K562 (cell line): Measurements from ENCODE around the gene TLX3. TPM values are rescaled to one million over a fixed set of nuclear protein-coding genes. Genes with fewer than 3 reads are reported as not detected.

Experiments used
- CEBPG ChIP-seq, 3 experiments: fragments of 200-800 bp in 1 of 3; sonication (Bioruptor generic) in 1 of 3; sonication (generic) in 1 of 3; formaldehyde crosslinking in 1 of 3; IDR thresholded peaks in 2 of 3; conservative IDR thresholded peaks in 1 of 3; 2 replicates each; pipeline versions ENCODE4 v1.6.1 to v1.8.0; 2016 to 2022; ENCODE audit warnings: missing compliant biosample characterization in 2 of 3, missing genetic modification characterization in 2 of 3, mild to moderate bottlenecking in 1 of 3, missing genetic modification reagents in 1 of 3
- CREB1 ChIP-seq, 2 experiments: sonication (generic) in 1 of 2; formaldehyde crosslinking in 1 of 2; IDR thresholded peaks; 2 replicates each; pipeline versions ENCODE4 v1.6.1 to v1.8.0; 2012 to 2022; ENCODE audit warnings: inconsistent platforms in 1 of 2, mild to moderate bottlenecking in 1 of 2, missing genetic modification reagents in 1 of 2, moderate library complexity in 1 of 2
- CREM ChIP-seq: IDR thresholded peaks from 2 replicates; pipeline ENCODE4 v1.6.1; 2014; ENCODE audit warnings: antibody characterized with exemption, low read depth
- FOXK2 ChIP-seq, 2 experiments: fragments of 450-650 bp; IDR thresholded peaks in 1 of 2; conservative IDR thresholded peaks in 1 of 2; 2 replicates each; pipeline ENCODE4 v1.6.1; 2016; ENCODE audit warnings: low read depth in 2 of 2, mild to moderate bottlenecking in 1 of 2
- ILF3 ChIP-seq: fragments of 450-650 bp; IDR thresholded peaks from 2 replicates; pipeline ENCODE4 v1.6.1; 2018; ENCODE audit warnings: antibody characterized with exemption, mild to moderate bottlenecking, moderate library complexity, borderline replicate concordance
- JUN ChIP-seq, 2 experiments: sonication (generic) in 1 of 2; formaldehyde crosslinking in 1 of 2; IDR thresholded peaks; 2 replicates each; pipeline versions ENCODE4 v1.6.1 to v1.8.0; 2012 to 2022; ENCODE audit warnings: borderline replicate concordance in 2 of 2, mild to moderate bottlenecking in 2 of 2, improper control_type of control experiment in 1 of 2, low read depth in 1 of 2, low read length in 1 of 2, missing genetic modification reagents in 1 of 2
- MEF2A ChIP-seq: IDR thresholded peaks from 2 replicates; pipeline ENCODE4 v1.6.1; 2011; ENCODE audit warnings: low read depth, mild to moderate bottlenecking, low read length, moderate library complexity; ENCODE audit not compliant: control insufficient read depth
- SIN3A ChIP-seq, 2 experiments: fragments of 150-350 bp in 1 of 2; IDR thresholded peaks; 2 replicates each; pipeline ENCODE4 v1.6.1; 2011 to 2016; ENCODE audit warnings: borderline replicate concordance in 2 of 2, low read depth in 2 of 2, low read length in 2 of 2, mild to moderate bottlenecking in 2 of 2, moderate library complexity in 2 of 2; ENCODE audit not compliant: control insufficient read depth in 1 of 2
- ZNF212 ChIP-seq: fragments of 450-650 bp; formaldehyde crosslinking; IDR thresholded peaks from 2 replicates; pipeline ENCODE4 v1.4.0; 2020; ENCODE audit warnings: mild to moderate bottlenecking
- polyA plus RNA-seq, 8 experiments: library from polyadenylated mRNA; depleted of rRNA in 4 of 8; stranded (reverse) in 5 of 8; unstranded in 3 of 8; fragments of >200 nt; fragmentation: Nextera tagmentation in 2 of 8; fragmentation: Illumina TruSeq in 1 of 8; extraction: Ambion mirVana in 2 of 8; extraction: Trizol in 1 of 8; gene quantifications; 2 replicates each; pipeline versions ENCODE4 v1.2.1 to v1.2.3, GENCODE V29; 2011 to 2014; ENCODE audit warnings: inconsistent platforms in 1 of 8, missing spikeins in 1 of 8
- total RNA-seq, 7 experiments: library from RNA; depleted of rRNA in 6 of 7; stranded (reverse); fragments of >200 nt in 6 of 7; fragmentation: Illumina TruSeq in 2 of 7; extraction: Trizol in 2 of 7; gene quantifications; 2 replicates each; pipeline versions ENCODE4 v1.2.1 to v1.2.3, GENCODE V29; 2011 to 2021; ENCODE audit warnings: low replicate concordance in 1 of 7
- TF ChIP-seq, protein P1 (sequence below): sonication (generic); formaldehyde crosslinking; IDR thresholded peaks from 2 replicates; pipeline ENCODE4 v1.8.1; 2023; ENCODE audit warnings: mild to moderate bottlenecking, missing genetic modification reagents
- TF ChIP-seq, protein P2 (sequence below), 2 experiments: fragments of 450-650 bp in 1 of 2; sonication (generic) in 1 of 2; formaldehyde crosslinking; conservative IDR thresholded peaks; 2 replicates each; pipeline versions ENCODE4 v1.4.0 to v1.8.1; 2020 to 2022; ENCODE audit warnings: mild to moderate bottlenecking in 1 of 2, missing genetic modification reagents in 1 of 2
- TF ChIP-seq, protein P3 (sequence below): fragments of 250-450 bp; sonication (Bioruptor Pico); IDR thresholded peaks from 2 replicates; pipeline ENCODE4 v1.4.0; 2020
- TF ChIP-seq, protein P4 (sequence below): IDR thresholded peaks from 2 replicates; pipeline ENCODE4 v1.6.1; 2012; ENCODE audit warnings: low read depth, low read length, improper control_type of control experiment, borderline replicate concordance
- TF ChIP-seq, protein P5 (sequence below), 2 experiments: fragments of 450-650 bp in 1 of 2; sonication (generic) in 1 of 2; formaldehyde crosslinking in 1 of 2; IDR thresholded peaks in 1 of 2; conservative IDR thresholded peaks in 1 of 2; 2 replicates each; pipeline versions ENCODE4 v1.6.1 to v1.8.1; 2016 to 2023; ENCODE audit warnings: mild to moderate bottlenecking in 2 of 2, moderate library complexity in 2 of 2, inconsistent platforms in 1 of 2, missing genetic modification reagents in 1 of 2

The TLX3 gene
- total and polyA plus RNA-seq, 9 of the 15 experiments (the other 6 are each of a cell fraction or from before 2014, with no cell fraction given): not detected

DNA sequence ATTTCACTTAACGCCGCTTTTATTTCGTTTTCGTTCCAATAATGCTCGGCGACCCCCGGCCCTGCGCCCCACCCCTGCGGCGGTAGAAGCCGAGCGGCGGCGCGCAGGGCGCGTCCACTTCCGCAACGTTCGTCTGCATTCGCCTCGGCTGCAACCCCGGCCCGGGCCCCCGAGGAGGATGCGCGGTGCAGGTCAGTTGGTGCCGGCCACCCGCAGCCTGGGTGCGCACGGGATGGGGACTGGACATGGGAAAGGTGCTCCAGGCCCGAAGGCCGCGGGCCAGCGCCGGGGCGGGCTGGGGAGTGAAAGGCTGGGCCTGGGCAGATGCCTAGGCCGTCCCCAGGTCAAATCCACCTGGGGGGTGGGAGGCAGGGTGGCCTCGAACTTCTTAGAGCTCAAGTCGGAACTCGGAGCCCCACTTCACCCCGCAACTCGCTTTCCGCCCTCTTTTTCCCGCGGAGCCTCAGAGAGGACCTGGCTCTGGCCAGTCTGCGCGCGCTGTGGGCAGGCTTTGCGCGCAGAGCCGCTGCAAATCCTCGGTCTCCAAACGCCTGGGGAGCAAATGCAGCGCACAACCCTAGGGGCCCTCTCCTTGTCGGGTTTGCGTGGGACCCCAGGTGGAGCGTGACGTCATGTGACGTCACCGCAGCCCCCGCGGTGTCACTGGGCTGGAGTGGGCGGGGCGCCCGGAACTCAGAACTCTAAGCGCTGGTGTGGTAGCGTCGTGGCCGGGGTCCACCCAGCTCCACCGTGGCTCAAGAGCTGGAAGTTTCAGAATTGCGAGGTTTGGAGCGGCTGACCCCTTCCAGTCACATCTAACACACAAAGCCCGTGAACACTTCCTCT, 3.3 kb downstream of the TLX3 start (continued):
- TF ChIP-seq, protein P1, sequence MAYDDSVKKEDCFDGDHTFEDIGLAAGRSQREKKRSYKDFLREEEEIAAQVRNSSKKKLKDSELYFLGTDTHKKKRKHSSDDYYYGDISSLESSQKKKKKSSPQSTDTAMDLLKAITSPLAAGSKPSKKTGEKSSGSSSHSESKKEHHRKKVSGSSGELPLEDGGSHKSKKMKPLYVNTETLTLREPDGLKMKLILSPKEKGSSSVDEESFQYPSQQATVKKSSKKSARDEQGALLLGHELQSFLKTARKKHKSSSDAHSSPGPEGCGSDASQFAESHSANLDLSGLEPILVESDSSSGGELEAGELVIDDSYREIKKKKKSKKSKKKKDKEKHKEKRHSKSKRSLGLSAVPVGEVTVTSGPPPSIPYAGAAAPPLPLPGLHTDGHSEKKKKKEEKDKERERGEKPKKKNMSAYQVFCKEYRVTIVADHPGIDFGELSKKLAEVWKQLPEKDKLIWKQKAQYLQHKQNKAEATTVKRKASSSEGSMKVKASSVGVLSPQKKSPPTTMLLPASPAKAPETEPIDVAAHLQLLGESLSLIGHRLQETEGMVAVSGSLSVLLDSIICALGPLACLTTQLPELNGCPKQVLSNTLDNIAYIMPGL (CRISPR knock-in tag): no peak
- TF ChIP-seq MEF2A (no peak), CEBPG (CRISPR knock-in tag; IDR thresholded peaks at IDR 0.05) (no peak), CEBPG (tag; conservative IDR thresholded peaks at IDR 0.05 in 1 of 2, IDR thresholded peaks at IDR 0.05 in 1 of 2) (no peak), FOXK2 (conservative IDR thresholded peaks at IDR 0.05 in 1 of 2, IDR thresholded peaks at IDR 0.05 in 1 of 2; ENCODE audit: low read depth in 2 of 2) (no peak), ILF3 (no peak), SIN3A (IDR thresholded peaks at IDR 0.05; ENCODE audit: borderline replicate concordance in 2 of 2, control insufficient read depth in 1 of 2, low read depth in 2 of 2, low read length in 2 of 2) (no peak), ZNF212 (no peak), CREB1 (IDR thresholded peaks at IDR 0.05) (peak; percentile 85), CREB1 (CRISPR knock-in tag; IDR thresholded peaks at IDR 0.05) (peak; percentile 51; the same call in 1 of the 2 replicates), CREM (peak; percentile 82), JUN (IDR thresholded peaks at IDR 0.05; ENCODE audit: borderline replicate concordance, low read depth, low read length) (no peak), JUN (CRISPR knock-in tag; IDR thresholded peaks at IDR 0.05; ENCODE audit: borderline replicate concordance) (no peak)
- TF ChIP-seq, protein P2, sequence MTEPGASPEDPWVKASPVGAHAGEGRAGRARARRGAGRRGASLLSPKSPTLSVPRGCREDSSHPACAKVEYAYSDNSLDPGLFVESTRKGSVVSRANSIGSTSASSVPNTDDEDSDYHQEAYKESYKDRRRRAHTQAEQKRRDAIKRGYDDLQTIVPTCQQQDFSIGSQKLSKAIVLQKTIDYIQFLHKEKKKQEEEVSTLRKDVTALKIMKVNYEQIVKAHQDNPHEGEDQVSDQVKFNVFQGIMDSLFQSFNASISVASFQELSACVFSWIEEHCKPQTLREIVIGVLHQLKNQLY (CRISPR knock-in tag; conservative IDR thresholded peaks at IDR 0.05): no peak
- TF ChIP-seq, protein P3, sequence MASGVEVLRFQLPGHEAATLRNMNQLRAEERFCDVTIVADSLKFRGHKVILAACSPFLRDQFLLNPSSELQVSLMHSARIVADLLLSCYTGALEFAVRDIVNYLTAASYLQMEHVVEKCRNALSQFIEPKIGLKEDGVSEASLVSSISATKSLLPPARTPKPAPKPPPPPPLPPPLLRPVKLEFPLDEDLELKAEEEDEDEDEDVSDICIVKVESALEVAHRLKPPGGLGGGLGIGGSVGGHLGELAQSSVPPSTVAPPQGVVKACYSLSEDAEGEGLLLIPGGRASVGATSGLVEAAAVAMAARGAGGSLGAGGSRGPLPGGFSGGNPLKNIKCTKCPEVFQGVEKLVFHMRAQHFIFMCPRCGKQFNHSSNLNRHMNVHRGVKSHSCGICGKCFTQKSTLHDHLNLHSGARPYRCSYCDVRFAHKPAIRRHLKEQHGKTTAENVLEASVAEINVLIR (CRISPR knock-in tag): peak; percentile 33; the same call in 1 of the 2 replicates
- TF ChIP-seq, protein P4, sequence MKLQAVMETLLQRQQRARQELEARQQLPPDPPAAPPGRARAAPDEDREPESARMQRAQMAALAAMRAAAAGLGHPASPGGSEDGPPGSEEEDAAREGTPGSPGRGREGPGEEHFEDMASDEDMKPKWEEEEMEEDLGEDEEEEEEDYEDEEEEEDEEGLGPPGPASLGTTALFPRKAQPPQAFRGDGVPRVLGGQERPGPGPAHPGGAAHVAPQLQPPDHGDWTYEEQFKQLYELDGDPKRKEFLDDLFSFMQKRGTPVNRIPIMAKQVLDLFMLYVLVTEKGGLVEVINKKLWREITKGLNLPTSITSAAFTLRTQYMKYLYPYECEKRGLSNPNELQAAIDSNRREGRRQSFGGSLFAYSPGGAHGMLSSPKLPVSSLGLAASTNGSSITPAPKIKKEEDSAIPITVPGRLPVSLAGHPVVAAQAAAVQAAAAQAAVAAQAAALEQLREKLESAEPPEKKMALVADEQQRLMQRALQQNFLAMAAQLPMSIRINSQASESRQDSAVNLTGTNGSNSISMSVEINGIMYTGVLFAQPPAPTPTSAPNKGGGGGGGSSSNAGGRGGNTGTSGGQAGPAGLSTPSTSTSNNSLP: no peak
- TF ChIP-seq, protein P5, sequence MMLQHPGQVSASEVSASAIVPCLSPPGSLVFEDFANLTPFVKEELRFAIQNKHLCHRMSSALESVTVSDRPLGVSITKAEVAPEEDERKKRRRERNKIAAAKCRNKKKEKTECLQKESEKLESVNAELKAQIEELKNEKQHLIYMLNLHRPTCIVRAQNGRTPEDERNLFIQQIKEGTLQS (IDR thresholded peaks at IDR 0.05): peak; percentile 21; the same call in 1 of the 2 replicates
- TF ChIP-seq, protein P5 (CRISPR knock-in tag; conservative IDR thresholded peaks at IDR 0.05): no peak
